ENCODE results near the gene STAC3. TPM values are rescaled to one million over a fixed set of nuclear protein-coding genes. Genes with fewer than 3 reads are reported as not detected.

The STAC3 gene
- total and polyA plus RNA-seq, 2 of the 13 experiments (the other 11 are each of a cell fraction or from before 2014, with no cell fraction given): 0.18 to 0.22 TPM

DNA sequence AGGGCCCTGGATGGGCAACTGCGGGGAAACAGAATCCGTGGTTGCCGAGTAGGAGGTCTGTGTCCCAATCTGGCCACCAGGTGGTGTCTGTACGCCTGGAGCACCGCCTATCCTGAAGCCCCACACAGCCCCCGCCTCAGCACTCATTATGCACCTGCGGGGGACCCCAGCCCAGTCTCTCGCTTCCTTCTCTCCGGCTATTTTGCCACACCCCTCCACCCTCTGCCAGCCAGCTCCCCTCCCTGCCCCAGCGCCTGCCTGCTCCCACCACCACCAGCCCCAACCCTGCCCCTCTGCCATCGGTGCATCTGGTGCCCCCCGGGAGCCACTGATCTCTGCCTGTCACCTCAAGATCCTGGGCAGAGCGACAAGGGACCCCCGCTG lies 36.6 kb downstream of the STAC3 start (continued):
- TF ChIP-seq, protein P1, sequence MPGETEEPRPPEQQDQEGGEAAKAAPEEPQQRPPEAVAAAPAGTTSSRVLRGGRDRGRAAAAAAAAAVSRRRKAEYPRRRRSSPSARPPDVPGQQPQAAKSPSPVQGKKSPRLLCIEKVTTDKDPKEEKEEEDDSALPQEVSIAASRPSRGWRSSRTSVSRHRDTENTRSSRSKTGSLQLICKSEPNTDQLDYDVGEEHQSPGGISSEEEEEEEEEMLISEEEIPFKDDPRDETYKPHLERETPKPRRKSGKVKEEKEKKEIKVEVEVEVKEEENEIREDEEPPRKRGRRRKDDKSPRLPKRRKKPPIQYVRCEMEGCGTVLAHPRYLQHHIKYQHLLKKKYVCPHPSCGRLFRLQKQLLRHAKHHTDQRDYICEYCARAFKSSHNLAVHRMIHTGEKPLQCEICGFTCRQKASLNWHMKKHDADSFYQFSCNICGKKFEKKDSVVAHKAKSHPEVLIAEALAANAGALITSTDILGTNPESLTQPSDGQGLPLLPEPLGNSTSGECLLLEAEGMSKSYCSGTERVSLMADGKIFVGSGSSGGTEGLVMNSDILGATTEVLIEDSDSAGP (CRISPR knock-in tag; IDR thresholded peaks at IDR 0.05; ENCODE audit: borderline replicate concordance): 0 out of 2 replicates have a peak, but pooled peaks have one; percentile 23
- TF ChIP-seq MXD3 (CRISPR knock-in tag; IDR thresholded peaks at IDR 0.05): no peak
- peak; percentile 45 for TF ChIP-seq XRCC5 (optimal IDR thresholded peaks at IDR 0.05; ENCODE audit: low read length)
- TF ChIP-seq SIN3B (IDR thresholded peaks at IDR 0.05; ENCODE audit: low read length): no peak
- TF ChIP-seq RNF2 (conservative IDR thresholded peaks at IDR 0.05; ENCODE audit: low read depth): no peak
- no peak for TF ChIP-seq RAD51 (IDR thresholded peaks at IDR 0.05; ENCODE audit: borderline replicate concordance)
- no peak for TF ChIP-seq ZNF883 (CRISPR knock-in tag; IDR thresholded peaks at IDR 0.05; ENCODE audit: not compliant biosample characterization)
- no peak for TF ChIP-seq ZFX (CRISPR knock-in tag; IDR thresholded peaks at IDR 0.05; ENCODE audit: low read depth)
- TF ChIP-seq ZNF615 (CRISPR knock-in tag; IDR thresholded peaks at IDR 0.05; ENCODE audit: borderline replicate concordance): no peak
- no peak for TF ChIP-seq ZNF672 (CRISPR knock-in tag; IDR thresholded peaks at IDR 0.05)
- no peak for TF ChIP-seq ZNF772 (CRISPR knock-in tag; IDR thresholded peaks at IDR 0.05)
- peak; percentile 95 for TF ChIP-seq AGO1 (IDR thresholded peaks at IDR 0.05; ENCODE audit: low read depth, low read length, poor library complexity, severe bottlenecking)
- no peak for TF ChIP-seq NAIF1 (CRISPR knock-in tag; IDR thresholded peaks at IDR 0.05; ENCODE audit: borderline replicate concordance)
- TF ChIP-seq, protein P2, sequence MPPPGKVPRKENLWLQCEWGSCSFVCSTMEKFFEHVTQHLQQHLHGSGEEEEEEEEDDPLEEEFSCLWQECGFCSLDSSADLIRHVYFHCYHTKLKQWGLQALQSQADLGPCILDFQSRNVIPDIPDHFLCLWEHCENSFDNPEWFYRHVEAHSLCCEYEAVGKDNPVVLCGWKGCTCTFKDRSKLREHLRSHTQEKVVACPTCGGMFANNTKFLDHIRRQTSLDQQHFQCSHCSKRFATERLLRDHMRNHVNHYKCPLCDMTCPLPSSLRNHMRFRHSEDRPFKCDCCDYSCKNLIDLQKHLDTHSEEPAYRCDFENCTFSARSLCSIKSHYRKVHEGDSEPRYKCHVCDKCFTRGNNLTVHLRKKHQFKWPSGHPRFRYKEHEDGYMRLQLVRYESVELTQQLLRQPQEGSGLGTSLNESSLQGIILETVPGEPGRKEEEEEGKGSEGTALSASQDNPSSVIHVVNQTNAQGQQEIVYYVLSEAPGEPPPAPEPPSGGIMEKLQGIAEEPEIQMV (CRISPR knock-in tag; IDR thresholded peaks at IDR 0.05; ENCODE audit: low read depth): no peak
- peak; percentile 84 for TF ChIP-seq AGO2 (optimal IDR thresholded peaks at IDR 0.05; ENCODE audit: low read depth, low read length)
- TF ChIP-seq ZNF550 (CRISPR knock-in tag; IDR thresholded peaks at IDR 0.05; ENCODE audit: borderline replicate concordance): no peak
- no peak for TF ChIP-seq ZNF256 (CRISPR knock-in tag; conservative IDR thresholded peaks at IDR 0.05)
- TF ChIP-seq TAF1 (CRISPR knock-in tag; IDR thresholded peaks at IDR 0.05): no peak
- TF ChIP-seq PATZ1 (CRISPR knock-in tag; IDR thresholded peaks at IDR 0.05): peak; percentile 63
- TF ChIP-seq ZFYVE20 (CRISPR knock-in tag; IDR thresholded peaks at IDR 0.05; ENCODE audit: borderline replicate concordance, low read depth): no peak
- no peak for TF ChIP-seq ZNF850 (CRISPR knock-in tag; conservative IDR thresholded peaks at IDR 0.05)
